Activated CD8-positive, alpha-beta memory T cell treated with anti-CD3 and anti-CD28 coated beads, Interleukin-2, amount 50 U/mL, for 24 hours (primary cell): ENCODE data around the gene MTHFSD.

ENCODE experiments used
- DNase-seq: peaks from one replicate; pipeline ENCODE4 v3.0.0-alpha.2; 2020; ENCODE audit errors: extremely low read depth

MTHFSD gene

DNA sequence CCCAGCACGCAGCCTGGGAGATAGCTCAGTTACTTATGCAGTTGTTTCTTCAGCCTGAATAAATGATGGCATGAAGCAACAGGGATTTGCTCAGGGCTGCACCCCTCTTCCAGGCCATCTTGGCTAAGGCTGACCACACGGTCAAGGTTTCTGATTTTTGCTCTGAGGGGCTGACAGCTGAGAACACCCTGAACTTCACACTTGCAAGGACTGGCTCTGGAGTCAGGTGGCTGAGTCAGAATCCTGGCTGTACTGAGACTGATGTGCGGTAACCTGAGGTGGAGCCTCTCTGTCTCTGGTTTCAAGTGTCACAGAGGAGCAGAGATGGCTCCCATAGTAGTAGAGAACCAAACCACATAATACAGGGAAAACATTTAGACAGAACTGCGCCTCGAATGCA lies 4.8 kb downstream of the MTHFSD start:
- DNase-seq, result no peak

DNA sequence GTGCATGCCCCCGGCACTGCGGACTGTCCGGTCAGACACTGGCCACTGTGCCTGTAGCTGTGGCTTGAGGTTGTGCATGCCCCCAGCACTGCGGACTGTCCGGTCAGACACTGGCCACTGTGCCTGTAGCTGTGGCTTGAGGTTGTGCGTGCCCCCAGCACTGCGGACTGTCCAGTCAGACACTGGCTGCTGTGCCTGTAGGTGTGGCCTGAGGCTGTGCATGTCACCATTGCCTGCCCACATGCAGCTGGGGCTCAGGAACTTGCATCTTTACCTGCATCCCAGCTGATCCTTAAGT lies 5.2 kb downstream of the MTHFSD start:
- no peak for DNase-seq

DNA sequence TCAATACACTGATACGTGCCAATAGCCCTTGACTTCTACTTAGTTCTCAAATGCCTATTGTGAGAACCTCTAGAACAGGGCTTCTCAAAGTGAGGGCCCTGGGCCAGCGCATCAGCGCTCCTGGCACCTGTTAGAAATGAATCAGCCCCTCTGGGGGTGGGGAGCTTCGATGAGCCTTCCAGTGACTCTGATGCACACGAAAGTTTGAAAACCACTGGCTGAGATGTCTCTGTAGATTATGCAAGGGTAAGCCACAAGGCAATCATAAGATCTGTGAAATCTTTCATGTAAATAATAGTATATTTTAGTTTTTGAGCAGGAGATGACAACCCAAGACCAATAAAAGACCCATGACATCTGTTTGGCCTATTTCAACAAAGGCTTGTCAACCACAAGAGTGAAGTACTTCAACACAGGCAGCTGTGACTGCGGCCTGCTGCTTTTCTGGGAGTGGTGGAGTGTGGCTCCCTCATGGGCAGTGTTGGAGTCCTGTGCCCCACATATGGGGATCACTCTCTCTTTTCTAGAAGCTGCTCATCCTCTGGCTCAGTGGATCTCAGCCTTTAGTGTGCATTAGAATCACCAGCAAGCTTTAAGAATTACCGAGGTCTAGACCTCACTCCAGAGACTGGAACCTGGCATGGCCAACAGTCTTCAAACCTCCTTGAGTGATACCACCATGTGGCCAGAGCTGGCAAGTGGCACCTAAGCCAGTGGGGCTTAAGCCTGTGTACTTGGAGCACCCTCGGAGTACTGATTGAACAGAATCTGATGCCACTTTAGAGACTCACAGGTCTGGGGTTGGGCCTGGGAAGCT lies 5.8 kb downstream of the MTHFSD start:
- no peak for DNase-seq

DNA sequence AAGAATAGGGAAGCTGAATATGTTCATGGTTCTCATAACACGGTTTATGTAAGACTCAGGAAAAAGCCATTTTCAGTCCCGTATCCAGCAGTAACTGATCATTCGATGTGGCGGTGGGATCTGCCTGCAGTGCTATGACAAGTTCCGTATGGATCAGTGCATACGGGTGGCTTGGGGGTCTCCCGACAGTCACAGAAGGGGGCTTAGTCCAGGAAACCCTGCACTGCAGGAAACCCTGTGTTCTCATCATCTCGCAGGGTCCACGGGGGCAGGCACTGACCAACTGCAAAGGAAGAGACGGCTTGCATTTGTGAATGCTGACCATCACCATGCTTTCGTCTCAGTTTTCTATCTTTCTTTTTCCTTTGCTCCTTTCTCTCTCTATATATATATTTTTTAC lies 7.7 kb downstream of the MTHFSD start:
- no peak for DNase-seq

DNA sequence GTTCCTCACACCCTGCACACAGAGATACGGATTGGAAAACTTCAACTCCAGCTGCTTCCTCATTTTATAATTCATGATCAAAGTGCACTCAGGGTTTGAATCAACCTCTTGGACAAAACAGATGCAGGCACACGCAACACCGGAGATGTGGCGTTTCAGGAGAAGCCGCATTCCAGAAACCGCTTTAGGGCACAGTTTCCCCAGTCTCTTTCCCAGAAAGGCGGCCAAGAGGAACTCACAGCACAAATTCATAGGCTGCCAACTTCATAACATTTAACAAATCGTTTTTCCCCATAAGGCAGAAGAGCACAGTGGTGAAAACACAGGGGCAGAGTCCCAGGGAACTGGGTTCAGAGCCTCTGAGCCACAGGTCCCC lies 8.4 kb downstream of the MTHFSD start:
- DNase-seq, result no peak

DNA sequence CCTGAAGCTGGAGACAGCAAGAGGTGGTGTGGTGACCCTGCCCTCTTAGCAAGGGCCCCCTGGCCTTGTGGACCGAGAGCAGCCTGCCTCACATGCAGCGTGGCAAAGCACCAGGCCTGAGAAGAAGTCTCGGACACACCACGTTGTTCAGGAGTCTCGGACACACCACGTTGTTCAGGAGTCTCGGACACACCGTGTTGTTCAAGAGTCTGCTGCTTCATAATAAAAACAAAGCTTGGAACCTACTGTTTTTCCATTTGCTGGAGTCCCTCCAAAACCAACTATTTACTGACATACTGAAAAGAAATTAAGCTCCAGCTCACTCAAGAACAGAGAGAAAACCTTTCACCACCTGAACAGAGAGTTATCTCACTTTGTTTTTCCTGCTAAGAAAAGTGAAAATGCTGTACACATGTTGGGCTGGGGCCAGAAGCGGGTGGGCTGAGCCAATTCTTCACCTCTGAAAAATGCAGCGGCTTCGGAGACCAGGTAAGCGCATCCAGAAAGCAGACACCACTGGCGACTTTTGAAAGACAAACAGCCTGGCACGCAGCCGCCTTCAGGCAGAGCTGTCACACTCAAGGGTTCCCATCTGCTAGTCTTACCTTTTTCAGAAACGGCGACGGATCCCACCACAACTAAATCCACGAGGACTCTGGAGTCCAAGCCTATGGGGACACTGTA lies 8.9 kb downstream of the MTHFSD start:
- no peak for DNase-seq

DNA sequence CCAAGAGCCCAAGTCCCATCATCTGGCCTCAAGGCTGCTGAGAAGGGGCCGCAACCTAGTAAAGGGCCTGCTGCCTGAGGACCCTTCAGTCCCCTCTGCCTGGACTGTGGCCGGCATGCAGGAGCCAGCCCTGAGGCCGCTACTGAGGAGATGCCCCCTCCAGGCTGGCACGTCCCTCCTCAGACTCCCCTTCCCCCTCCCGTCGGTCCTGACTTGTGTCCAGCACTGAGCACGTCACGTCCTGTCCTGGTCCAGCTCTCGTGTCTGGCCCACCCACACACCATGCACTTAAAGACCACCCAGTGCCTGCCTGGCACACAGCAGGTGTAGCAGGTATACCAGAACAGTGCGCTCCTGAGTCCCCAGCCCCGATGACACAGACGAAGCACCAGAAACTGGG lies 9.6 kb downstream of the MTHFSD start:
- DNase-seq, result no peak

DNA sequence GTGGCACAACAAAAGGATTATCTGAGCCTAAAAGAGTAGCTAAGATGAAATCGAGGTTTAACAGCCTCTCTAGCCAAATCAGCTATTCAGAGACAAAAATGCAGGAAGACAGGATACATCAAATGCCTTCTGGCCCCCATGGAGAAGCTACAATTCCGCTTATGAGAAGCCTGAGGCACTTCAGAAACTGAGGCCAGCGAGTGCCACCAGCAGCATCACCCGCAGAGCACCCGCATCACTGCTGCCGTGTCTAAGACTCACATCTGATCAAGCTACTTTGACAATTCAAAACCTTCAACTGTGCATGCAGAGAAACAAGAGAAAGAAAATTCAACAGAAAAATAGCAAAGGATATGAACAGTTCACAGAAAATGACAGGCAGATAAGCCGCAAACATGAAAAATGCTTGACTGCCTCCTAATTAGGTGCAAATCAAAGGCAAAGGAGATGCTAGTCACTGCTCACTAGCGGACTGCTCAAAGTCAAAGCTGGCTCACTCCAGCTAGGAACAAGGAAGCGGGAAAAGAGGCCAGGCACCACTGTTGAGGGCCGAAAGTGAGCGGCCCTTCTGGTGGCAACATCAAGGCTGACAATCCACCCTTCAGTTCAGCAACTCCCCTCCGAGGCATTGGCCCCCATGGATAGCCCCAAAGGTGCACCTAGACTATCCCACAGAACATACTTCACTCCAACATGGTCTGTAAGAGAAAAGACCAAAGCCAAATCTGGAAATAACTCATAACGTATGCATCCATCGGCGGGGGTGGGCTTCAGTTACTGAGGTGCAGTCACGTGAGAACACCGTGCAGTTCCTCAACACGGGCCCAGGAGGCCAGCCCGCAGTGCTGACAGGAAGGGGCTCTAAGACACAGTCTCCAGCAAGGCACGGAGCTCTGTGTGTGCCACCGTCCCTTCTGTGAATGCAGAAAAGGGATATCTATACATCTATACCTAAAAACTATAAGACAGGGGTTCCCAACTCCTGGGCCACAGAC lies 12.0 kb downstream of the MTHFSD start:
- no peak for DNase-seq

DNA sequence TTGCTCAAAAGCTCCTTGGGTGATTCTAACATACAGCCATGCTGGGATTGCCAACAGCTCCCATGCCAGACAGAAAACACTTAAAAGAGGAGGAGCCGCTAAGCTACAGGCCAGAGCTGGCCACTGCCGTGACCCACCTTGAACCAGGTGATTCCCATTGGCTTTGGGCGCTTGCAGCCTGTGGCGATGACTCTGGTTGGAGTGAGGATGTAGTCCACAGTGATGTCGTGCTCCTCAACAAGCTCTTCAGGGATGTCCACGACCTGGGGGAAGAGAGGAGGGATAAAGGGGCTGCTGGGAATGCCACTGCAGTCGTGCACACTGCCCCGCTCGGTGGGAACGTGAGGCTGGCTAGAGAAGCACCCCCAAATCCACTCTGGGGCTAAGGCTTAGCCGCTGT lies 13.5 kb downstream of the MTHFSD start:
- no peak for DNase-seq

DNA sequence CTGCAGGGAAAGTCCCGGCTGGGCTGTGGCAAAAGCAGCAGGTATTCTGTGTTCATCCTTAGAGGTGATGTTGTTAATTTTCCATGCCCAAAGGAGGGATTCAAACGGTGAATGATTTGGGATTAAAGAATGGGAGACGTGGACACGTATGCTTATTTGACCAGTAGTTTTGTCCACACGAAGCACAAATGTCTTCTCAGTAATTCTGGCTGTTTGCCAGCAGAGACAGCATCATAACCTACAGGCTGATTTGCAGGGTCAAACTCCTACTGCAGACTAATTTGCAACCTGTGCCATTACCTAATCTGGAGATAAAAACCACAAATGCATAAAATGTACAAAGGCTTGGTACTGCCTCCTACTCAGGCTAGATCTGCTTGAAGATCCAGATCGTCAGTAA lies 14.1 kb downstream of the MTHFSD start:
- DNase-seq, result no peak

DNA sequence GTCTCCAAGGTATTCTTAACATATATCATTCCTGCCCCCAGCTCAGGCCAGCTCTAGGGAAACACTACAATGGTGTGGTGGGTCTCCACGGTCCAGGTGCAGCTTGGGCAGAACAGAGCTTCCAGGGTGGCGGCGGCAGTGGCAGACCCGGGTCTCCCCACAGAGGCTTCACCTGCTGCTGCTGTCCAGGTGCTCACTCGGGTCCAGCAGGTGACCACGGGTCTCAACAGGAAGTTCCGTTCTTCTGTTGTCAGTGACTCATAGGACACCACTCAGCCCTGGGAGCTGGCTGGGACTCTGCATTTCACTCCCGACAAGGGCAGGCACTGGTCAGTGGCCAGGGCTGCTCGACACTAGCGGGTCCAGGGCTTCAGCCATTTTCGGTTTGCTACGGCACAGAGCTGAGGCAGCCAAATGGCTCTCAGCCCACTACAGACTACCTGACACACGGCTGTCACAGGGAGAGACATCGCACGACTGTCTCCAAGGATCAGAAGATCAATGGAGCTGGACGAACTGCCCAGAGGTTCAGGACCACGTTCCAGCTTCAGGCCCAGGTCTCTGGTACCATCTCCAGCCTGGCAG lies 16.7 kb downstream of the MTHFSD start:
- DNase-seq, result no peak

DNA sequence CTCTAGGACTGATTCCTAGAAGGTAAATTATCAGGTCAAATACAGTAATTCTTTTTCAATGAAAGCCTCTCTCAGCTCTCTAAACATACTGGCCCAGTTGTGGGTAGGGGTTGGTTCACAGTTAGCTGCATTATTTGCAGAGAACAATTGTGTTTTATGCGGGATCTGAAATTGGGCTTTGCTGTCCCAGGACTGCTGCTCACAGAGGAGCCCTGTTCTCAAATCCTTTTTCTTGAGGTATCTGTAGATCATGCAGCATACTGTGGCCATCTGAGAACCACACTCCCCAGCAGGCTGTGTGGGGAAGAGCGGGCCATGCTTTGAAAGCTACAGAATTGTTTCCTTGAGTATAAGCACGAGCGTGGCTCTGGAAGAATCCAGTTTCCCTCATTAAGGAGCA lies 17.5 kb downstream of the MTHFSD start:
- no peak for DNase-seq

DNA sequence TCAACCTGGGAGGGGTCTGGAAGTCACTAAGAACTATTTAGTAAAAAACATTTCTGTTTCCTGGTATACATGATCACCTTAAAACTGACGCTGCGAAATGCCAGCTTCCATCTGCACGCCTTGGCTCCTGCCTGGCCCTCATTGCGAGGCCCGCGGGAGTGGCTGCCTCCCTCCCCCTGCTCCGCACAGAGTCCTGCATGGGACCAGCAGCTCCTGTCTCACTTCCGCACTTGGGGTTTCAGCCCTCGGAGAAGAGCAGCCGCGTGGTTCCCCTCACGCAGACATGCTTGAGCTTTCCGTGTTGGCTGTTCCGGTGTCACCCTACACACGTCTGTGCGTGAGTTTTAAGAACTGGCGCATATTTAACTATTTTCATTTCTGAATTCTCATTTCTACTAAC lies 18.4 kb downstream of the MTHFSD start:
- DNase-seq, result no peak

DNA sequence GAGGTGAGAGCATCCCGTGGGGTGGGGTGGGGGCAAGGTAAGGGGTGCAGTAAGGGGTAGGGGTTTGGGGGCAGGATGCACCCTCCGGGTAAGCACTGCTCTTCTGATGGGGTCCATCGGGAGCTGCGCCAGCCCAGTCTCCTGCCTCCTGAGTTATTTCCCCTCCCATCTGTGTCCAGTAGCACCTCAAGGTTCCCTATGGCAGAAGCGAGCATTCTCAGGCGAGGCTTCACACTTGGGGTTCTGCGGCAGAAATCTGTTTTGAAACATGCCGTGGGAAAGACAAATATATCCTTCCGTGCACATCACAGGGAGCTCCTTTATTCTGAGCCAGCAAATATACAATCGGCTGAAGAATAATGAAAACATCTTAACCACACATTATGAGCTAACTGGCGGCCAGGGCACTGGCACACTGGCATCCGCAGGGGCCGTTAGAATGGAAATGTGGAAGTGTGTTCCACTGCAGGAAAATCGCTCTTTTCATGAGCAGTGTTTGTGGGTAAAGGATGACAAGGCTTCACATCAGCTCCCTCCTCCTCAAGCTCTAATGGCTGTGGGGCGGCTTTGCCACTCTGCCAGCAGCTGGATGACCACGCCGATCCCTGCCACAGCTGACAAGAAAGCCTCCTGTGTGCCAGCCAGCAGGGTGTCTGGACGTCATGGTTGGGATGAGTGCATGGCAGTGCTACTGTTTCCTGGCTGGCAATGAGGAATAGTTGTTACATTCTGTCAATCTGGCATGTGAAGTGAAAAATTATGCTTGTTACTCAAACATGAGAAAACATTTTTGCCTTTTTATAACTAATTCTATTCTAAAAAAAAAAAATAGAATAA lies 20.0 kb downstream of the MTHFSD start:
- DNase-seq, result no peak

DNA sequence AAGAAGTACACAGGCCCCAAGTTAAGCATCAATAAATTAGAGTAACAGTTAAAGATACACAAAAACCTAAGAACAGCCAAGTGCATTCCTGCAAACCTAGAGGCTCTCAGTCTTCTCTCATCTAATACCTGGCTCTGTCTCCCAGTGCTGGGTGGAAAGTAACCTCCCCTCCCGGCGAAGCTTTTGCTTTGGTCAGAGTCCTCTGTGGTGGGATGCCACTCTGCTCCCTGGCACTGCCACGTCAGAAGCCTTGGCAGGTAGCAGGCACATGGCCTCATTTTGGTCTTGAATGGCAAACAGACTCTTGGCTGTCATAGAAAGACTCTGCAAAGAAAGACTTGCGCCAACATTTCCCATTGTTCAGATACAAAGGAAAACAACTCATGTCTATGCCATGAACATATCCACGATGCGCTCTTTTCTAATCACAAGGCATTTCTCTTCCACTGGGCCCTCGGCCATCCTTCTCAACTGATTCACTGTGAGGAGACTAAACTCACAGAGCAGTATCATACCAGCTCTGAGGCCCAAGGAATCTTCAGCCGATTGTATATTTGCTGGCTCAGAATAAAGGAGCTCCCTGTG lies 21.2 kb downstream of the MTHFSD start:
- DNase-seq, result no peak

DNA sequence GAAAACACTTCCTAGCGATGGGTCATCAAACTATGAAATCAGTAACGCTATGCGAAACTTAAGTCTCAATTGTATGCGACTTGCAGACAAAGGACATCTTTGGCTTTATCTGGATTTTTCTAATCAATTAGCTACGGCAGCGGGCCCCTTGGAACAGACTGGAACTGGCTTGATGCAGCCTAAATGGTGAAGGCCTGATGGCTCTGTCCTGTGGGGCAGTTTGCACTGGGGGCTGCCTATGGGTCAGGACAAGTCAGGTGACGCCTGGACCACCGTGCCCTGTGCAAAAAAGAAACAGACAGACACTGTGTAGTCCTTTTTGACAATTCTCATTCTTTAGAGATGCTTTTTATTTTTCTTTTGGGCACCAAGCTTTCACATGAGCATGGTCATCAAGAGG lies 22.0 kb downstream of the MTHFSD start:
- DNase-seq, result no peak

DNA sequence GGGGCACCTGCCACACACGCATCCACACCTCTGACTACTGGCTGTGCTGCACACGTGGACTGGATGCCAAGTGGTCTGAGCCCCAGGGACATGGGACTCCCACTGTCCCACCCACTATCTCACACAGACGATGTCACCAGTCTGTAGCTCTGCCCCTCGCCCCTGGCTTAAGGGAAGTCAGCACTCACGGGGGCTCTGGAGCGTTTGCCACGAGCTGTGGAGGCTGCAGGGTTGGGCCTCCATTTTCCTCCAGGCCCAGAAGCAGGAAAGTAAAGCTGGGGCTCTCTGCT lies 22.6 kb downstream of the MTHFSD start:
- DNase-seq, result no peak

DNA sequence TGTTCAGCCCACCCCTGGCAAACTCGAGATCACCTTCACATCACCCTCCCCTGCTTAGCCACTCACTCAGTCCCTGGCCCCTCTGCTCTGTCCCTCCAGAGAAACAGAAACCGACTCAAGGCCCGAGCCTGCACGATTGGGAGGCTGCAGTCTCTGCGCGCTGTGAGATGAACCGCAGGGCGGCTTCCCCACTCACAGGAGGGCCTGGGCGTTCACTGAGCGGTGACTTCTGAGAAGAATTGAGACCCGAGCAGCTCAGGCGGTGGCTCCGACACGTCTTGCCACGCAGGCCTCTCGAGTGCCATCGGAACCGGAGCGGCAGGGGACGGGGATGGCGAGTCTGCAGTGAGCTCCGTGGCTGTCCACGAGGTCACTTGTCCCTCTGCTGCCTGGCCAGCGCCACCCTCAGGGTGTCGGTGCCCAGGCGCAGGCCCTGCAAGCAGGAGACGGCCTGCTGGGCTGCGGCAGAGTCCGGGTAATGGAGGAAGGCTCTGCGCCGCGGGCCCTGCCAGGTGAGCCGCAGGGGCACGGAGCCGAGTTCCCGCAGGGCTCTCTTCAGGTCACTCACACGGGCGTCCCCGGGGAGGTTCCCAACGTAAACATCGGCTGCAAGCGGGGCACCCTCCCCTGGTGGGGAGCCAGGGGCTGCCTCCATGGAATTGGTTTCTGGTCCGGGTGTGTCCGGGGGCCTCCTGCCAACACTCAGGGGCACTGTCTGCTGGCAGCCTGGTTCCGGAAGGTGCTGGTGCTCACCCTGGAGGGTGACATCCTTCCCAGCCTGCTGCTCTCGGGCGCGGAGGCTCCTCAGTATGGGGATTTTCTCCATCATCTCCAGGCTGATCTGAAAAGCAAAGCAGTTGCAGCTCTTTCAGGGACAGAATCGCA lies 23.2 kb downstream of the MTHFSD start:
- DNase-seq, result no peak

DNA sequence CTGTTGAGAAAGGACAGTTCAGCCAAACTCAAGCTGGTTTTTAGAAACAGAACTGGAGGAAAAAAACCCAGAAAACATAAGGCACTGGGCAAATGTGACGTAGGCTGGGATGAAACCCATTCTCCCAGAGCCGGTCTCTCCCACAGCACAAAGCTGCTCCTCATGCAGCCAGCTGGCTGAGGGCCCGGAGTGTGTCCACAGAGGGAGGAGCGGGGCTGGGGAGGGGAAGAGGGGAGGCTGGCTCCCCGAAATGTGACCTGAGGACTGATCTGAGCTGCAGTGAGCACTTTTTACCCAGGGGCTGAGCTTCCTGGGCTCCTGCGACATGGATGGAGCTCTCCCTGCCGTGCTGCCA lies 23.9 kb downstream of the MTHFSD start:
- no peak for DNase-seq
